DMS153 treated with DMSO at 0.1 percent for 48 hours (cell line): Measurements from ENCODE around the gene BACE1-AS.
"Not testable (repeated sequence)": the region's sequence is repeated elsewhere in the genome, so short reads cannot be mapped to it uniquely, and the experiment has no call there.

ENCODE experiments used
- DNase-seq: peaks from one replicate; lab custom pipeline; 2025; ENCODE audit not compliant: unreplicated experiment; lab: John Stamatoyannopoulos, UW

Gene BACE1-AS

GRCh38 chr11:117319214-117319840, 28.2 kb downstream of the BACE1-AS start:
- DNase-seq, result no peak

DNA sequence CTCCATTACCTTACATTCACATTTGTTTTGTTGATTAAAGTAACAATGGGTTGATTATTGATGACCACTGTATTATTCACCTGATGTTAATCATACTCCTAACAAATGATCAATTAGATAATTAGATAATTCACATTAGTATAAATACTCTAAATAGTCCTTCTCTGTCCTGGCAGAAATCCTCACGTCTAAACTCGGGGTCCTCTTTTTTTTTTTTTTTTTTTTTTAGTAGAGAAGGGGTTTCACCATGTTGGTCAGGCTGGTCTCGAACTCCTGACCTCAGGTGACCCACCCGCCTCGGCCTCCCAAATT, 36.1 kb downstream of the BACE1-AS start:
- DNase-seq, result not testable (repeated sequence)

GRCh38 chr11:117327567-117328374, 36.6 kb downstream of the BACE1-AS start, which contains the start of gene CEP164:
CEP164 (plus strand) TSS chr11:117327854; CDS start chr11:117338587, 10,733 bp downstream.
- peak; percentile 93 for DNase-seq

GRCh38 chr11:117328375-117329010, 37.3 kb downstream of the BACE1-AS start:
- peak; percentile 28 for DNase-seq

DNA sequence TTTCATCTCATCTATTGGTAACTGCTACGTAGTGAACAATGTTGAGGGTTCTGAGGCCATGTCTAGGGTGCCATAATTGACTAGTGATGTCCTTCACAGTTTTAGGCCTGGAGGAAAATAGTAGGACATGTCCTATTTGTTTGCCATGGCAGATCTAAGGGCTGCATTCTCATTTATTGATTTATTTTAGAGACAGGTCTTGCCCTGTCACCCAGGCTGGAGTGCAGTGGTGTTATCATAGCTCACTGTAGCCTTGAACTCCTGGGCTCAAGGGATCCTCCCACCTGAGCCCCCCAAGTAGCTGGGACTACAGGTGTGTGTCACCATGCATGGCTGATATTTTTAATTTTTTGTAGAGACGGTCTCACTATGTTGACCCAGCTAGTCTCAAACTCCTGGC, 41.7 kb downstream of the BACE1-AS start:
- no peak for DNase-seq

GRCh38 chr11:117333917-117334316, 42.8 kb downstream of the BACE1-AS start:
- DNase-seq, result no peak

DNA sequence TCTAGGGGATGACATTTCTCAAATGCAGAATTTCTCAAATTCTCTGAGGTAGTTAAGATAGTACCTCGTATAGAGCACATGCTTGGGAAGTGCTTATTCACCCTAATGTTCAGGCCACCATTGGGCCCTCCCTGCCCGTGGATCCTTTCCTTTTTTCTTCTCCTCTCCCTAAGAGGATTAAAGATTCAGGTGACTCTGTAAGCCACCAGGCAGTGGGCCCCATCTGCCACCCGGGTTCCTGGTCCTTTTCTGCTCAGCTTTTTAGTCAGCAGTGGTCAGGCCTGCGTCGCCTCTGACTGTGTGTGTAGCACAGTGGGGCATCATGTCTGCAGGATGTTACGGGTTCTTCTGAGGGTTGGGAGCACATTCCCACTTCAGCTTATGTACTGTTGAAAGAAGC, 43.8 kb downstream of the BACE1-AS start:
- no peak for DNase-seq

GRCh38 chr11:117335399-117335798, 44.3 kb downstream of the BACE1-AS start:
- no peak for DNase-seq

GRCh38 chr11:117337076-117337475, 45.9 kb downstream of the BACE1-AS start:
- DNase-seq, result no peak
